ENCODE results near the gene KCNK5.

GRCh38 chr6:39226639-39227329 lies 2.5 kb downstream of the KCNK5 start:
- TF ChIP-seq, protein P1, sequence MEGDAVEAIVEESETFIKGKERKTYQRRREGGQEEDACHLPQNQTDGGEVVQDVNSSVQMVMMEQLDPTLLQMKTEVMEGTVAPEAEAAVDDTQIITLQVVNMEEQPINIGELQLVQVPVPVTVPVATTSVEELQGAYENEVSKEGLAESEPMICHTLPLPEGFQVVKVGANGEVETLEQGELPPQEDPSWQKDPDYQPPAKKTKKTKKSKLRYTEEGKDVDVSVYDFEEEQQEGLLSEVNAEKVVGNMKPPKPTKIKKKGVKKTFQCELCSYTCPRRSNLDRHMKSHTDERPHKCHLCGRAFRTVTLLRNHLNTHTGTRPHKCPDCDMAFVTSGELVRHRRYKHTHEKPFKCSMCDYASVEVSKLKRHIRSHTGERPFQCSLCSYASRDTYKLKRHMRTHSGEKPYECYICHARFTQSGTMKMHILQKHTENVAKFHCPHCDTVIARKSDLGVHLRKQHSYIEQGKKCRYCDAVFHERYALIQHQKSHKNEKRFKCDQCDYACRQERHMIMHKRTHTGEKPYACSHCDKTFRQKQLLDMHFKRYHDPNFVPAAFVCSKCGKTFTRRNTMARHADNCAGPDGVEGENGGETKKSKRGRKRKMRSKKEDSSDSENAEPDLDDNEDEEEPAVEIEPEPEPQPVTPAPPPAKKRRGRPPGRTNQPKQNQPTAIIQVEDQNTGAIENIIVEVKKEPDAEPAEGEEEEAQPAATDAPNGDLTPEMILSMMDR (conservative IDR thresholded peaks at IDR 0.05 in 1 of 2, IDR thresholded peaks at IDR 0.05 in 1 of 2; ENCODE audit: extremely low read depth in 1 of 2, insufficient read depth in 1 of 2, low read depth in 1 of 2, low read length in 2 of 2), result no peak
- no peak for TF ChIP-seq EZH2 (IDR thresholded peaks at IDR 0.05; ENCODE audit: borderline replicate concordance, low read length)
